A673 (cell line): Measurements from ENCODE around the gene RBP2. TPM values are rescaled to one million over a fixed set of nuclear protein-coding genes. Genes with fewer than 3 reads are reported as not detected.

Experiments
- BruUV-seq: library from RNA; stranded (reverse); fragments of 400-500 nt; replicated peaks from 2 replicates; lab custom pipeline; 2021; lab: Mats Ljungman, UMichigan
- CTCF ChIA-PET: fragments of 300-600 bp; sonication (Branson Sonifier 250); formaldehyde crosslinking; loops from one replicate; lab custom pipeline; 2022; ENCODE audit warnings: antibody characterized with exemption; lab: Charles Lee
- POLR2A ChIA-PET: fragments of 300-600 bp; sonication (Branson Sonifier 250); formaldehyde crosslinking; loops from one replicate; lab custom pipeline; 2022; ENCODE audit warnings: antibody characterized with exemption; ENCODE audit not compliant: low non-redundant PET; lab: Charles Lee
- DNase-seq: peaks from one replicate; pipeline ENCODE4 v3.0.0-alpha.2; 2015; ENCODE audit warnings: low spot score
- H3K27ac ChIP-seq: fragments of 200-600 bp; sonication (generic); 2 replicates; pipeline ENCODE4 v1.5.1; 2016; ENCODE audit warnings: mixed run types, low read depth, mild to moderate bottlenecking, mixed read lengths, antibody characterized with exemption, low read length; ENCODE audit not compliant: poor library complexity, severe bottlenecking
- H3K27me3 ChIP-seq: fragments of 200-600 bp; sonication (generic); replicated peaks from 2 replicates; pipeline ENCODE4 v1.6.1; 2017; ENCODE audit warnings: mixed run types, low read depth, mild to moderate bottlenecking, mixed read lengths, antibody characterized with exemption, low read length; ENCODE audit not compliant: insufficient read depth, poor library complexity
- H3K36me3 ChIP-seq: fragments of 200-600 bp; sonication (generic); 2 replicates; pipeline ENCODE4 v1.6.1; 2016; ENCODE audit warnings: mixed run types, mild to moderate bottlenecking, mixed read lengths, antibody characterized with exemption, low read length; ENCODE audit not compliant: insufficient read depth, poor library complexity, severe bottlenecking
- H3K4me1 ChIP-seq: fragments of 200-600 bp; sonication (generic); 2 replicates; pipeline ENCODE4 v1.6.1; 2017; ENCODE audit warnings: mixed run types, mild to moderate bottlenecking, mixed read lengths, antibody characterized with exemption, low read length; ENCODE audit not compliant: insufficient read depth, poor library complexity, severe bottlenecking
- H3K4me3 ChIP-seq: fragments of 200-600 bp; sonication (generic); 2 replicates; pipeline ENCODE4 v1.5.1; 2016; ENCODE audit warnings: low read depth, mixed run types, mild to moderate bottlenecking, mixed read lengths, low read length; ENCODE audit not compliant: poor library complexity, severe bottlenecking
- H3K9me3 ChIP-seq: fragments of 200-600 bp; sonication (generic); 2 replicates; pipeline ENCODE4 v1.6.1; 2016; ENCODE audit warnings: mixed run types, low read depth, mild to moderate bottlenecking, mixed read lengths, antibody characterized with exemption, low read length; ENCODE audit not compliant: poor library complexity, severe bottlenecking
- EZH2 ChIP-seq: fragments of 200-600 bp; sonication (generic); IDR thresholded peaks from 2 replicates; pipeline ENCODE4 v1.6.1; 2017; ENCODE audit warnings: borderline replicate concordance, low read depth, mild to moderate bottlenecking, mixed read lengths, antibody characterized with exemption, low read length; ENCODE audit not compliant: poor library complexity, severe bottlenecking
- intact Hi-C: fragments of 100-400 bp; cut with micrococcal nuclease; formaldehyde crosslinking; loops from one replicate; pipeline ENCODE4 v1.10.0; 2022; ENCODE audit not compliant: unreplicated experiment
- total RNA-seq: library from RNA; stranded (reverse); gene quantifications from 2 replicates; pipeline ENCODE4 v1.2.3, GENCODE V29; 2021
- TF ChIP-seq, protein P1 (sequence below): fragments of 300-800, 200-600 bp; sonication (generic); conservative IDR thresholded peaks from 2 replicates; pipeline ENCODE4 v1.5.1; 2017; ENCODE audit warnings: low read depth, mild to moderate bottlenecking, antibody characterized with exemption, low read length, moderate library complexity, mixed read lengths

RBP2 gene
- total RNA-seq, 1 experiment from 2014 or later, result not detected

DNA sequence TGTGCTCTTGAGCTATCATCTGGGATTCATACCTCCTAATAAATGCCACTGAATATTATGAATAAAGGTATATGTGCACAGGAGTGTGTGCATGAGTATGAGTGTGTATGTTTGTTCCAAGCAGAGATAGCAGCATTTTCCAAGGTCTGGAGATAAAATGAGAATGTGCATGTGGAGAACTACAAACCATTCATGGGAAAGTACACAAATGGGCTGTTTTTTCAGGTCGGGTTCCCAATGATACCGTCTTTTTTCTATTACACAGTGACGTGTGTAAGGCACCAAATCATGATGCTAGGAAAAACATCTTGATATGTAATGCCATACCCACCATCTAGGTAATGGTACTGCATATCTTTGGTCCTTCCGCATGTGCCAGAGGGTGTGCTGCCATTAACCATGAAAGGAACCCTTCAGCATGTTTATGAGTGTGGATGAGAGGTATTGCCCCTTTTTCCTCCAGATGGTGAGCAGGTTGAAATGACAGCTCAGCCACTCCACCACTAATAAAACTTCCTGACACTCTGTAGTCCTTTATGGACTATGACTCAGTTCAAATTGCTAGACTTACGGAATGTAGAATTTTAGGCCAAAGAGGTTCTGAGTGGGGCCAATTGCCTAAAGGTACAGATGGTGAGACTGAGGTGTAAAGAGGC lies 50.4 kb downstream of the RBP2 start:
- Histone ChIP-seq H3K27me3 (no peaks in the 10 kb centered on the region), H3K4me3 (no peak overlapping the region), H3K36me3 (no peaks in the 10 kb centered on the region), H3K27ac (no peak overlapping the region), H3K4me1 (no peaks in the 10 kb centered on the region), H3K9me3 (no peaks in the 10 kb centered on the region)
- TF ChIP-seq, protein P1, sequence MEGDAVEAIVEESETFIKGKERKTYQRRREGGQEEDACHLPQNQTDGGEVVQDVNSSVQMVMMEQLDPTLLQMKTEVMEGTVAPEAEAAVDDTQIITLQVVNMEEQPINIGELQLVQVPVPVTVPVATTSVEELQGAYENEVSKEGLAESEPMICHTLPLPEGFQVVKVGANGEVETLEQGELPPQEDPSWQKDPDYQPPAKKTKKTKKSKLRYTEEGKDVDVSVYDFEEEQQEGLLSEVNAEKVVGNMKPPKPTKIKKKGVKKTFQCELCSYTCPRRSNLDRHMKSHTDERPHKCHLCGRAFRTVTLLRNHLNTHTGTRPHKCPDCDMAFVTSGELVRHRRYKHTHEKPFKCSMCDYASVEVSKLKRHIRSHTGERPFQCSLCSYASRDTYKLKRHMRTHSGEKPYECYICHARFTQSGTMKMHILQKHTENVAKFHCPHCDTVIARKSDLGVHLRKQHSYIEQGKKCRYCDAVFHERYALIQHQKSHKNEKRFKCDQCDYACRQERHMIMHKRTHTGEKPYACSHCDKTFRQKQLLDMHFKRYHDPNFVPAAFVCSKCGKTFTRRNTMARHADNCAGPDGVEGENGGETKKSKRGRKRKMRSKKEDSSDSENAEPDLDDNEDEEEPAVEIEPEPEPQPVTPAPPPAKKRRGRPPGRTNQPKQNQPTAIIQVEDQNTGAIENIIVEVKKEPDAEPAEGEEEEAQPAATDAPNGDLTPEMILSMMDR, result no peak
- no peak for TF ChIP-seq EZH2
- intact Hi-C loops, result loop anchor here (2.0 to 5.0 kb wide), 3 partner anchors 201 to 1437 kb away; no protein-coding TSS in a partner anchor
- no TSS peak for BruUV-seq
- CTCF ChIA-PET, result no interaction called here
- POLR2A ChIA-PET, result no interaction called here
- DNase-seq, result no peak

DNA sequence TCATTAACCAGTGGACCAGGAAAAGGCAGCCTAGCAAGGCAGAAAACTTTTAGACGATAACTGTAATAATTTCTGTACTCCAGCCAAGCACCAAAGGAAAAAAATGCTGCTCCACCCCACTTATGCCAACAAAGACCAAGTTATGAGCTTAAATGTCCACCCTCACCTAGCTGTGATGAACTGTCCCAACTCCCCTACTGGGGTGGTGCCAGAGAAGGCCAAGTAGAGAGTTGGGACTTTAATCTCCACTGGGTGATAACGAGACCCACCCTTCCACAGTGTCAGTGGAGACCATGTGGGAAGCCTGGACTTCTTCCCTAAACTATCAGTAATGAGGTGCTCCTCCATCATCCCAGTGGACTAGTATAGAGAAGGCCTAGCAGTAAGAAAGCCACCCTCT lies 53.1 kb downstream of the RBP2 start:
- no peak for DNase-seq
- Histone ChIP-seq H3K4me1 (no peaks in the 10 kb centered on the region), H3K27me3 (no peaks in the 10 kb centered on the region), H3K9me3 (no peaks in the 10 kb centered on the region), H3K27ac (no peak overlapping the region), H3K4me3 (no peak overlapping the region), H3K36me3 (no peaks in the 10 kb centered on the region)
- POLR2A ChIA-PET, result no interaction called here
- TF ChIP-seq EZH2, result no peak
- TF ChIP-seq, protein P1, result no peak
- intact Hi-C loops, result no loop called here
- CTCF ChIA-PET, result no interaction called here
- BruUV-seq, result no TSS peak

DNA sequence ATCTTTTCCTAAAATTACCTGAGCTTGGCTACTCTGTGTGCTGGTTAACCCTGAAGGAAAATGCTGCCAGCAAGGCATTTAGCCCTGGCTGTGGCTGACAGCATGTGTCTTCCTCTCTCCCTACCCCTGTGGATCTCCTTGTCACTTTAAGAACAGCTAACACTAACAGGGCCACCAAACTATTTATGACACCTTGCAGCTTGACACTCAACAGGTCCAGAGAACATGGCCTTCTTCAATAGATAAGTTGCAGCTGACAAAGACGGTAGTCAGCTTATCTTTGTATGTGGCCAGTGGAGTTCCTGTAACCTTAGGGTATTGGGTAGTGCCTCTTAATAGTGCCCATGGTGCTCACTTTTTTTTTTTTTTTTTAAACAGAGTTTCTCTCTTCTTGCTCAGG lies 54.9 kb downstream of the RBP2 start:
- no peaks in the 10 kb centered on the region for H3K4me1 ChIP-seq
- no peak for DNase-seq
- no peaks in the 10 kb centered on the region for H3K9me3 ChIP-seq
- no peaks in the 10 kb centered on the region for H3K36me3 ChIP-seq
- TF ChIP-seq, protein P1, result no peak
- TF ChIP-seq EZH2, result no peak
- intact Hi-C loops, result no loop called here
- H3K27me3 ChIP-seq, result no peaks in the 10 kb centered on the region
- CTCF ChIA-PET, result no interaction called here
- no peak overlapping the region for H3K4me3 ChIP-seq
- POLR2A ChIA-PET, result no interaction called here
- no TSS peak for BruUV-seq
- H3K27ac ChIP-seq, result no peak overlapping the region
